ENCODE results near the gene DIAPH3.

The DIAPH3 gene

DNA sequence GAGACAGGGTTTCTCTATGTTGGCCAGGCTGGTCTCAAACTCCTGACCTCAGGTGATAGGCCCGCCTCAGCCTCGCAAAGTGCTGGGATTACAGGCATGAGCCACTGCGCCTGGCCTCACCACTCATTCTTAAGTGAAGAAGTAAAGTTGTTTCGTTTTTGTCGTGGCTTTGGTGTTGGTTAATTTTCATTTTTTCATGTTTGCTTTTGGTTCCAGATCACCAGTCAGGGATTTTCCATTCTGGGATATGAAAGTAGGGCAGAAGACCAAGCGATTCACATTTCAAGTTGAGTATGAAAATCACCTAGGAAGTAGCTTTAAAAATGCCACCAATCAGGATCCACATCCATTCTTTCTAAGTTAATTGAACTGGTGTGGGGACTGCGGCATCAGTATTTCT, 289.9 kb downstream of the DIAPH3 start:
- in situ Hi-C loops (cut with MboI; ENCODE audit: low pct_unique_long_range_greater_than_20kb, low sequenced_read_pairs, unreplicated experiment), result no loop called here
- DNase-seq (ENCODE audit: low spot score), result no peak
- TF ChIP-seq, protein P1, sequence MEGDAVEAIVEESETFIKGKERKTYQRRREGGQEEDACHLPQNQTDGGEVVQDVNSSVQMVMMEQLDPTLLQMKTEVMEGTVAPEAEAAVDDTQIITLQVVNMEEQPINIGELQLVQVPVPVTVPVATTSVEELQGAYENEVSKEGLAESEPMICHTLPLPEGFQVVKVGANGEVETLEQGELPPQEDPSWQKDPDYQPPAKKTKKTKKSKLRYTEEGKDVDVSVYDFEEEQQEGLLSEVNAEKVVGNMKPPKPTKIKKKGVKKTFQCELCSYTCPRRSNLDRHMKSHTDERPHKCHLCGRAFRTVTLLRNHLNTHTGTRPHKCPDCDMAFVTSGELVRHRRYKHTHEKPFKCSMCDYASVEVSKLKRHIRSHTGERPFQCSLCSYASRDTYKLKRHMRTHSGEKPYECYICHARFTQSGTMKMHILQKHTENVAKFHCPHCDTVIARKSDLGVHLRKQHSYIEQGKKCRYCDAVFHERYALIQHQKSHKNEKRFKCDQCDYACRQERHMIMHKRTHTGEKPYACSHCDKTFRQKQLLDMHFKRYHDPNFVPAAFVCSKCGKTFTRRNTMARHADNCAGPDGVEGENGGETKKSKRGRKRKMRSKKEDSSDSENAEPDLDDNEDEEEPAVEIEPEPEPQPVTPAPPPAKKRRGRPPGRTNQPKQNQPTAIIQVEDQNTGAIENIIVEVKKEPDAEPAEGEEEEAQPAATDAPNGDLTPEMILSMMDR (IDR thresholded peaks at IDR 0.05; ENCODE audit: extremely low read depth, insufficient read depth, missing control alignments), result no peak

DNA sequence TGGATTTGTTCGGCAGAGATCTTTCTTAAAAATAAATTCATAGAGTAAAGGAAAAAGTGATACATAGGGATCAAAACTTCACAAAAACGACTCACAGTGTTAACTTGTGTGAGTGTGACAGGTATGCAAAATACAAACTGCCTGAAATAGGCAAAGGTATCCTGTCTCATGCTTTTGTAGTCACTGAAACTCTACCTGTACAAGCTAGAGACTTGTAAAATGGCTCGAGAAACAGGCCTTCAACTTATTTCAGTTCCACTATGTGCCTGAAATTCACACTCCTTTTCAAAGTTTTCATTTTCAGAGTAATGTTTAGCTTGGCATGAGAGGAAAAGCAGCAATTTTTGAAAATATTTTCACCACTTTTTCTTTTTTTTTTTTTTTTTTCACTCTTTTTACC, 290.4 kb downstream of the DIAPH3 start:
- no peak for DNase-seq (ENCODE audit: low spot score)
- in situ Hi-C loops (cut with MboI; ENCODE audit: low pct_unique_long_range_greater_than_20kb, low sequenced_read_pairs, unreplicated experiment), result no loop called here
- TF ChIP-seq, protein P1 (IDR thresholded peaks at IDR 0.05; ENCODE audit: extremely low read depth, insufficient read depth, missing control alignments), result no peak

DNA sequence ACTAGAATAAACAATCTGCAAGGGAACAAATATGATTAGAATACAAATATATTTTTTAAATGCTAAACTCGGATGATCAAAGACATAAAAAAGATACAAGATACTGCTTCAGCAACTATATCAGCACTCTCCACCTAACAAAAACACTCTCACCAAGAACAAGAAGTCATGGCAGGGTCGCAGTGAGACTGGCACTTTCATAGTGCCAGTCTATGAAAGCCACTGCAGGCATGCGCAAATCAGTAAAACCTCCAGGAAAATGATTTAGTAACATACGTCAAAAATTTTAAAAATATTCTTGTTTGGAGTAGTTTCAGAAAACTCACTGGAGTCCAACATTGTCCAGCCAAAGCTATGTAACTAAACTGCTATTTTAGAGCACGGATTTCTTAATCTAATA, 295.9 kb downstream of the DIAPH3 start:
- in situ Hi-C loops (cut with MboI; ENCODE audit: low pct_unique_long_range_greater_than_20kb, low sequenced_read_pairs, unreplicated experiment), result no loop called here
- DNase-seq (ENCODE audit: low spot score), result no peak
- TF ChIP-seq, protein P1 (IDR thresholded peaks at IDR 0.05; ENCODE audit: extremely low read depth, insufficient read depth, missing control alignments), result no peak

DNA sequence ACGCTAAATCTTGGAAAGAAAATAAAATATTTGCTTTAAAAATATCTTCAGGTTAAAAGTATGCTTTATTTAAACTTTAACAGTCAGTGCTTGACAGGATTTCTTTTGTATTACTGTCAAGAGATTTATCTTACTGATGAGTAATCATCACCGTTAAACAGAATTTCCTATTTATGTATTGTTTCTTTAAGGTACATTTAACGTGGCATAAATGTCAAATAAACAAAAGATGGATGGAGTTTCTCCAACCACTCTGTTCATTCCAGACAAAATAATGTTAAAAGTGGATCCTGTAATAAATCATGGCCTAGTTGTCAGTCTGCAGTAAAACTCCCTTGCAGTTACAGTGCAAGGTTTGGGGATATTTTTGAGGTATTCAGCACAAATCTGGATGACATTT, 298.3 kb downstream of the DIAPH3 start:
- TF ChIP-seq, protein P1 (IDR thresholded peaks at IDR 0.05; ENCODE audit: extremely low read depth, insufficient read depth, missing control alignments), result no peak
- in situ Hi-C loops (cut with MboI; ENCODE audit: low pct_unique_long_range_greater_than_20kb, low sequenced_read_pairs, unreplicated experiment), result no loop called here
- DNase-seq (ENCODE audit: low spot score), result no peak

DNA sequence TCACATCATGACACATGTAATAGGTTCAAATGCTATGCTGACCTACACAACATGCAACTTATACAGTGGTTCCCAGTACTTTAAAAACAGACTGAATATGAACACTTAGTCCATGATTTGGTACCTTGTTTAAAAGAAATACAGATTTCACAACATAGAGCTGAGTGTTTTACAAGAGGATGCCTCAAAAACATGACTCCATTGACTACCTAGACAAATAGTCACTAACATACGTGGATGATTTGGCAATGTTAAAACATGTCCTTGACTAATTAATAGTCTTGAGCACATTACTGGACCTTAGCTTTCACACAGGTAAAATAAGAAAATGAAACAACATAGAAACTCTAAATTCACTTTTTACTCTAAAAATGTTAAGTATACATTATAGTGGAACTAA, 300.1 kb downstream of the DIAPH3 start:
- in situ Hi-C loops (cut with MboI; ENCODE audit: low pct_unique_long_range_greater_than_20kb, low sequenced_read_pairs, unreplicated experiment), result no loop called here
- TF ChIP-seq, protein P1 (IDR thresholded peaks at IDR 0.05; ENCODE audit: extremely low read depth, insufficient read depth, missing control alignments), result no peak
- no peak for DNase-seq (ENCODE audit: low spot score)

DNA sequence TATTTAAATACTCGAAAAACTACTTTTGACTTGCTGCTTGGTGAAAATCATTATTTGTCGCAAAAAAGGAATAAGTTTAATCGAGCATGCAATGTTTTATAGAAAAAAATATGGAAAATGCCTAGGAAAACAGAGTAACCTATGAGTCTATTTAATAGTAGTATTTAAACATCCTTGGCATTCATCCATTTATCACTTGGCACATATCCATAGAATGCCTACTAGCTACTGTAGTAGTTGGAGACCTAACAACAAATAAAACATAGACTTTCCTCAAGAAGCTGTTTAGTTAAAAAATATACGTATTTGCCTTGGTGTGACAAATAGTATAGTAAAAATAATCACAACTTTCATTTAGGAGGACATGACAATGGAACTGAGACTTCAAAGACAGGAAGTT, 302.1 kb downstream of the DIAPH3 start:
- DNase-seq (ENCODE audit: low spot score), result no peak
- TF ChIP-seq, protein P1 (IDR thresholded peaks at IDR 0.05; ENCODE audit: extremely low read depth, insufficient read depth, missing control alignments), result no peak
- in situ Hi-C loops (cut with MboI; ENCODE audit: low pct_unique_long_range_greater_than_20kb, low sequenced_read_pairs, unreplicated experiment), result no loop called here

DNA sequence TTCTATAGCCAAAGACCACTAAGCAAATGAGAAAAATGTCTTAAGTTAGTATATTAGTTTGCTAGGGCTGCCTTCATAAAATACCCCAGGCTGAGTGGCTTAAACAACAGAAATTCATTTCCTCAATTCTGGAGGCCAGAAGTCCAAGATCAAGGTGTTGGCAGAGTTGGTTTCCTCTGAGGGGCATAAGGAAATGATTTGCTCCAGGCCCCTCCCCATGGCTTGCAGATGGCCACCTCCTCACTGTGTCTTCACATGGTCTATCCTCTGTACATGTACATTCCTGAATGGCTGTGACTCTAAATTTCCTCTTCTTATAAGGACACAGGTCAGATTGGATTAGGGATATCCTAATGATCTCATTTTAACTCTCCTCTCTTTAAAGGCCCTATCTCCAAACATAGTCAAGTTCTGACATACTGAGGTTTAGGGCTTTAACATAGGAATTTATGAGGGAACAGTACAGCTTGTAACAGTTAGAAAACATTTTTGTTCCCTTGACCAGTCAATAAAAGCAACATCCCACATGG, 307.4 kb downstream of the DIAPH3 start:
- DNase-seq (ENCODE audit: low spot score), result no peak
- TF ChIP-seq, protein P1 (IDR thresholded peaks at IDR 0.05; ENCODE audit: extremely low read depth, insufficient read depth, missing control alignments), result no peak
- in situ Hi-C loops (cut with MboI; ENCODE audit: low pct_unique_long_range_greater_than_20kb, low sequenced_read_pairs, unreplicated experiment), result no loop called here

All from GM13977 (cell line).